Endothelial cell (in vitro differentiated cells): Measurements from ENCODE around the gene EMILIN3. TPM values are rescaled to one million over a fixed set of nuclear protein-coding genes. Genes with fewer than 3 reads are reported as not detected.

ENCODE experiments used
- DNase-seq: peaks from one replicate; pipeline ENCODE4 v3.0.0; 2021; ENCODE audit warnings: low spot score
- H3K27ac Mint-ChIP-seq: one replicate; pipeline ENCODE4 v1.8.0; 2021; ENCODE audit warnings: mixed read lengths, inconsistent platforms; ENCODE audit not compliant: unreplicated experiment
- H3K27me3 Mint-ChIP-seq: one replicate; pipeline ENCODE4 v1.8.0; 2021; ENCODE audit warnings: mild to moderate bottlenecking, moderate library complexity, mixed read lengths, inconsistent platforms; ENCODE audit not compliant: unreplicated experiment
- H3K36me3 Mint-ChIP-seq: one replicate; pipeline ENCODE4 v1.8.0; 2021; ENCODE audit warnings: mild to moderate bottlenecking, low read depth, mixed read lengths, inconsistent platforms; ENCODE audit not compliant: unreplicated experiment
- H3K4me1 Mint-ChIP-seq: one replicate; pipeline ENCODE4 v1.8.0; 2021; ENCODE audit warnings: mild to moderate bottlenecking, mixed read lengths, inconsistent platforms; ENCODE audit not compliant: unreplicated experiment
- H3K4me3 Mint-ChIP-seq: one replicate; pipeline ENCODE4 v1.8.0; 2021; ENCODE audit warnings: mild to moderate bottlenecking, mixed read lengths, inconsistent platforms; ENCODE audit not compliant: unreplicated experiment
- H3K9me3 Mint-ChIP-seq: one replicate; pipeline ENCODE4 v1.8.0; 2021; ENCODE audit warnings: mixed read lengths, inconsistent platforms; ENCODE audit not compliant: unreplicated experiment
- CTCF ChIP-seq: fragments of 200-600 bp; sonication (generic); IDR thresholded peaks from one replicate; pipeline ENCODE4 v1.5.0; 2021; ENCODE audit warnings: antibody characterized with exemption; ENCODE audit not compliant: unreplicated experiment
- total RNA-seq: library from RNA; stranded (reverse); fragmentation: NEBNext Ultra II Directional; extraction: Animal tissue kit (Norgen Biotek cat#: 25700); gene quantifications from one replicate; pipeline ENCODE4 v1.2.1, GENCODE V29; 2021; ENCODE audit not compliant: unreplicated experiment

Gene EMILIN3
- total RNA-seq, 1 donor from 2014 or later, result 0.28 TPM

- TF ChIP-seq CTCF, result no peak
- no peak overlapping the region for H3K27ac Mint-ChIP-seq
- H3K27me3 Mint-ChIP-seq, result peaks cover 6% of the 10 kb centered on the region
- H3K36me3 Mint-ChIP-seq, result no peaks in the 10 kb centered on the region
- H3K4me3 Mint-ChIP-seq, result no peak overlapping the region
- no peaks in the 10 kb centered on the region for H3K9me3 Mint-ChIP-seq
- DNase-seq, result no peak
- H3K4me1 Mint-ChIP-seq, result peaks cover 4% of the 10 kb centered on the region
Measured at GRCh38 chr20:41391587-41392001, 25.0 kb upstream of the EMILIN3 start.

DNA sequence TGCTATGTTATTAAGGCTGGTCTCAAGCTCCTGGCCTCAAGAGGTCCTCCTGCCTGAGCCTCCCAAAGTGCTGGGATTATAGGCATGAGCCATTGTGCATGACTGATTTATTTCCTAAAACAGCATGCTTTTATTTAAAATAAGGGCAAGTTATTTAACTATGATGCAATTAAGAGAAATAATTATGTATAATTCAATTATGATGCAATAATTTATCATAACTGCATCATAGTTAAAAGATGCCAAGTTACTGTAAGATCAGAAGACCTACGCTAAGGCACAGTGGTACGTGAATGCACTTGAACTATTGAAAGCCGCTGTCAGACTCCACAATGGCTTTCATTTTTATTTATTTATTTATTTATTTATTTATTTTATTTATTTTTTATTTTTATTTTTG lies 24.3 kb upstream of the EMILIN3 start:
- no peaks in the 10 kb centered on the region for H3K36me3 Mint-ChIP-seq
- H3K27ac Mint-ChIP-seq, result no peak overlapping the region
- H3K4me1 Mint-ChIP-seq, result peaks cover 7% of the 10 kb centered on the region
- no peaks in the 10 kb centered on the region for H3K9me3 Mint-ChIP-seq
- DNase-seq, result no peak
- H3K4me3 Mint-ChIP-seq, result no peak overlapping the region
- no peak for TF ChIP-seq CTCF
- peaks cover 7% of the 10 kb centered on the region for H3K27me3 Mint-ChIP-seq

GRCh38 chr20:41387444-41387851 lies 20.8 kb upstream of the EMILIN3 start:
- H3K27me3 Mint-ChIP-seq, result peaks cover 6% of the 10 kb centered on the region
- TF ChIP-seq CTCF, result no peak
- DNase-seq, result no peak

GRCh38 chr20:41386502-41387427 lies 20.1 kb upstream of the EMILIN3 start:
- DNase-seq, result no peak

More at GRCh38 chr20:41387444-41387851, 20.8 kb upstream of the EMILIN3 start:
- Mint-ChIP-seq H3K27ac (no peak overlapping the region), H3K4me1 (peaks cover 7% of the 10 kb centered on the region), H3K9me3 (no peaks in the 10 kb centered on the region), H3K4me3 (no peak overlapping the region), H3K36me3 (no peaks in the 10 kb centered on the region)

More at GRCh38 chr20:41386502-41387427, 20.1 kb upstream of the EMILIN3 start:
- H3K27ac Mint-ChIP-seq, result no peak overlapping the region
- H3K4me1 Mint-ChIP-seq, result peaks cover 7% of the 10 kb centered on the region
- peaks cover 6% of the 10 kb centered on the region for H3K27me3 Mint-ChIP-seq
- TF ChIP-seq CTCF, result no peak
- H3K9me3 Mint-ChIP-seq, result no peaks in the 10 kb centered on the region
- H3K36me3 Mint-ChIP-seq, result no peaks in the 10 kb centered on the region
- no peak overlapping the region for H3K4me3 Mint-ChIP-seq
